Measurements from ENCODE around the gene BTF3L4. TPM values are rescaled to one million over a fixed set of nuclear protein-coding genes. Genes with fewer than 3 reads are reported as not detected.
A peak's percentile ranks its signal among the peaks of the same experiment; 100 is the strongest.

Gene BTF3L4
- total RNA-seq (2014; rRNA removed; shearing (Covaris generic)) (112 and 131 TPM in 2 replicates), polyA plus RNA-seq (2016; fragmentation: Nextera tagmentation; extraction: Ambion mirVana) (149 and 154 TPM in 2 replicates)
- long read RNA-seq, full-length matches to known transcripts = 128 of 136 reads
- long read RNA-seq, partial matches to known transcripts = 3 of 136 reads
- long read RNA-seq, other reads (novel, unspliced or antisense) = 5 of 136 reads

GRCh38 chr1:52056163-52056936 lies at the start of gene BTF3L4:
Gene BTF3L4, plus strand, starts transcription at chr1:52056295. Its CDS starts 3,553 bp downstream, at chr1:52059848.
- Histone ChIP-seq H4K20me1 (replicated peaks; ENCODE audit: insufficient read depth) (peaks cover 14% of the 10 kb centered on the region; the same call in 1 of the 2 replicates), H3K36me3 (ENCODE audit: insufficient read depth) (peaks cover 15% of the 10 kb centered on the region), H3K4me3 (peak within 1 kb of the TSS; percentile 83), H3K27ac (ENCODE audit: low read depth) (peak within 1 kb of the TSS; percentile 99), H3K27me3 (ENCODE audit: insufficient read depth) (no peaks in the 10 kb centered on the region), H2AFZ (no peak within 1 kb of the TSS; the same call in 1 of the 2 replicates), H3K79me2 (replicated peaks; ENCODE audit: insufficient read depth) (peaks cover 84% of the 10 kb centered on the region), H3K4me2 (peak within 1 kb of the TSS; percentile 92), H3K4me1 (ENCODE audit: insufficient read depth) (peaks cover 20% of the 10 kb centered on the region), H3K9me2 (ENCODE audit: insufficient read depth) (no peaks in the 10 kb centered on the region), H3F3A (replicated peaks; ENCODE audit: low read depth) (no peaks in the 10 kb centered on the region; the same call in 1 of the 2 replicates)
- Mint-ChIP-seq H3K4me3 (peak within 1 kb of the TSS; percentile 98), H3K27ac (peak within 1 kb of the TSS; percentile 100), H3K4me1 (peaks cover 24% of the 10 kb centered on the region), H3K36me3 (ENCODE audit: low read depth) (peaks cover 51% of the 10 kb centered on the region), H3K27me3 (ENCODE audit: insufficient read depth, low read depth, poor library complexity) (peaks cover 9% of the 10 kb centered on the region), H3K9me3 (no peaks in the 10 kb centered on the region)
- TF ChIP-seq ZNF331 (CRISPR knock-in tag; IDR thresholded peaks at IDR 0.05; ENCODE audit: low read depth) (no peak), EZH2 (IDR thresholded peaks at IDR 0.05; ENCODE audit: low read depth, unreplicated experiment) (no peak), JUNB (IDR thresholded peaks at IDR 0.05; ENCODE audit: unreplicated experiment) (no peak), ETS1 (IDR thresholded peaks at IDR 0.05) (peak; percentile 42; the same call in 1 of the 2 replicates), ZNF462 (CRISPR knock-in tag; IDR thresholded peaks at IDR 0.05) (no peak), STAT1 (IDR thresholded peaks at IDR 0.05; ENCODE audit: unreplicated experiment) (no peak), REST (IDR thresholded peaks at IDR 0.05; ENCODE audit: unreplicated experiment) (no peak), EZH2phosphoT487 (IDR thresholded peaks at IDR 0.05; ENCODE audit: unreplicated experiment) (no peak), NANOG (IDR thresholded peaks at IDR 0.05; ENCODE audit: borderline replicate concordance) (no peak), CREB1 (CRISPR knock-in tag; IDR thresholded peaks at IDR 0.05; ENCODE audit: low read depth) (no peak), ZNF114 (CRISPR knock-in tag; IDR thresholded peaks at IDR 0.05) (no peak), CTCF (conservative IDR thresholded peaks at IDR 0.05; ENCODE audit: low read depth in 2 of 2) (no peak), POLR2AphosphoS5 (IDR thresholded peaks at IDR 0.05; ENCODE audit: low read depth) (peak; percentile 91)
- DNase-seq (ENCODE audit: low spot score) = peak; percentile 98
- peak; percentile 90 for ATAC-seq
